GOT3 (cell line): ENCODE measurements around the gene RPS16.

ENCODE experiments used
- DNase-seq: peaks from one replicate; lab custom pipeline; 2025; ENCODE audit warnings: mixed read lengths; lab: John Stamatoyannopoulos, UW

Gene RPS16

GRCh38 chr19:39422020-39422419 is 13.7 kb downstream of the RPS16 start:
- no peak for DNase-seq

DNA sequence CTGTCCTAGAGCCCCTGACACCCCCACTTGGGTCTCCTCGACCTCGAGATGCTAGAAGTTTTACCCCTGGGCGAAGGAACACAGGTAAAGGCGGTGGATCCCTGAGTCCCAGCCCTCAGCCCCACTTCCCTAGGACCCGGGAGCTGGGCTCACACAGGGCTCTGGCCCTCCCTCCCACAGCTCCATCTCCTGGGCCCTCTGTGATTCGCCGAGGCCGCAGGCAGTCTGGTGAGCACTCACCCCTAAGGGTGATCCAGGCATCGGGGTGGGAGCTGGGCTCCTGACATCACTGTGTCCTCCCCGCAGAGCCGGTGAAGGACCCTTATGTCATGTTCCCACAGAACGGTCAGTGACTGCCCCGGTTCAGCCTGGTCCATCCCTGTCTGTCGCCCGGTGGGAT is 15.0 kb downstream of the RPS16 start:
- no peak for DNase-seq

- DNase-seq, result no peak
Measured at GRCh38 chr19:39419003-39419402, 16.7 kb downstream of the RPS16 start.

- no peak for DNase-seq
Measured at GRCh38 chr19:39417463-39418181, 18.1 kb downstream of the RPS16 start.

DNA sequence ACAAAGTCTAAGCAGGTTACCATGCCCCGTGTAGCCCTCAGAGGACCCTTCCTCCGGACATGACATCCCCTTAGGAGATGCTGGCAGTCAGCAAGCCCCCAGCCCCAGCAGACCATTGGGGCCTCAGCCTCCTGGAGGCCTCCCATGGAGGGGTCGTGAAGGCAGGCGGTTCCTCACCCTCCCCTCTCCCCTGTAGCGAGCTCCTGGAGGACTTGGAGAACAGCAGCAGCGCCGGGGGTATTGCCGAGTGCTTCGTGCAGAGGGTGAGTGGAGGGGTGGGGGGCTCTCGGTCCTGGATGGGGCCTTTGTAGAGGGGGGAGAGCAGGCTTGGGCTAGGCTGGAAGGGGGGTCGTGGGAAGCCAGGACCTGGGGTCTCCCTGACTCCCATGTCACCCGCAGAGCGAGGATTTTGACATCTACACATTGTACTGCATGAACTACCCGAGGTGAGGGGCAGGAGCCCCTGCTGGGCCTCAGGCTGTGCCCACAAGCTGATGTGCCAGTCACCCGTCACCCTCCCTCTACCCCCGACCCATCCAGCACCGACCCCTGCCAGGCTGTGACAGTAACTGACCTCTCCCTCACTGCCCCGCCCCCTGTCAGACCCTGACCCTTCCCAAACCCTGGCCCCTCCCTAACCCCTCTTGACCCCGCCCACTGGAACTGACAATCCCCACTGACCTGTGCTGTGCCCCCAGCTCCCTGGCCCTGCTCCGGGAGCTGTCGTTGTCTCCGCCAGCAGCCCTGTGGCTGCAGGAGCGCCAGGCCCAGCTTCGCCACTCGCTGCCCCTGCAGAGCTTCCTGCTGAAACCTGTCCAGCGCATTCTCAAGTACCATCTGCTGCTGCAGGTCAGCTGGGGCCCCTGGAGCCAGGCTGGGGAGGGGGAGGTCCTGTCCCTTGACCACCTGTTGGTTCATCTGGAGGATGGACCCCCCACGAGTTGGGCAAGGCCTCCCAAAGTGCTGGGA is 19.3 kb downstream of the RPS16 start:
- DNase-seq, result no peak

DNA sequence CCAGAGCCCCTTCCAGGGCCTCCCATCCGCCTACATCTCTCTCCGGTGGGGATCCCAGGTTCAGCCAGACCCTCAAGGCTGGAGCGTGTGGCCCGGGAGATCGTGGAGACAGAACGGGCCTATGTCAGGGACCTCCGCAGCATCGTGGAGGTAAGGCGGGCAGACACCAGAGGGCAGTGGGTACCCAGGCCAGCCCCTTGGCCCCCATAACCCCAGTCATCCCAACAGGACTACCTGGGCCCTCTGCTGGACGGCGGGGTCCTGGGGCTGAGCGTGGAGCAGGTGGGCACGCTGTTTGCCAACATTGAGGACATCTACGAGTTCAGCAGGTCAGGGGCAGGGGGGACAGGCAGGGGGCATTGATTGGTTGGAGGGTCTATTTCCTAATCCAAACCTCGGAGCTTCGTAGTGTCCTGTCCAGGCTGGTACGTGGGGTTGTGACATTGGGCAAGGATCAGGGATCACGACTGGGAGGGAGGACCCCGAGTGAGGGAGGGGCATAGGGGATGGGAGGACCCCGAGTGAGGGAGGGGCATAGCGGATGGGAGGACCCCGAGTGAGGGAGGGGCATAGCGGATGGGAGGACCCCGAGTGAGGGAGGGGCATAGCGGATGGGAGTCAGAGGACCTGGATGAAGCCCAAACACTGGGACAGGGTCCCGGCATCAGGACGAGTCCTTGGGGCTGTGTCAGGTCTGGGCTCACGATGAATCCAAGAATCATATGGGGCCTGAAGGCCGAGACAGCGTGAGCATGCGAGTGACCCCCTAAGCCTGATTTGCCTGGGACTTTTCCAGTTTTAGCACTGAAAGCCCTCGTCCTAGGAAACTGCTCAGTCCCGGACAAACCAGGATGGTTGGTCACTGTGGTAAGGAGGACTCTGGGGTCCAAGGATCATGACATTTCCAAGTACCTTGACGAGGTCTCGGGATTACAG is 20.4 kb downstream of the RPS16 start:
- no peak for DNase-seq

DNA sequence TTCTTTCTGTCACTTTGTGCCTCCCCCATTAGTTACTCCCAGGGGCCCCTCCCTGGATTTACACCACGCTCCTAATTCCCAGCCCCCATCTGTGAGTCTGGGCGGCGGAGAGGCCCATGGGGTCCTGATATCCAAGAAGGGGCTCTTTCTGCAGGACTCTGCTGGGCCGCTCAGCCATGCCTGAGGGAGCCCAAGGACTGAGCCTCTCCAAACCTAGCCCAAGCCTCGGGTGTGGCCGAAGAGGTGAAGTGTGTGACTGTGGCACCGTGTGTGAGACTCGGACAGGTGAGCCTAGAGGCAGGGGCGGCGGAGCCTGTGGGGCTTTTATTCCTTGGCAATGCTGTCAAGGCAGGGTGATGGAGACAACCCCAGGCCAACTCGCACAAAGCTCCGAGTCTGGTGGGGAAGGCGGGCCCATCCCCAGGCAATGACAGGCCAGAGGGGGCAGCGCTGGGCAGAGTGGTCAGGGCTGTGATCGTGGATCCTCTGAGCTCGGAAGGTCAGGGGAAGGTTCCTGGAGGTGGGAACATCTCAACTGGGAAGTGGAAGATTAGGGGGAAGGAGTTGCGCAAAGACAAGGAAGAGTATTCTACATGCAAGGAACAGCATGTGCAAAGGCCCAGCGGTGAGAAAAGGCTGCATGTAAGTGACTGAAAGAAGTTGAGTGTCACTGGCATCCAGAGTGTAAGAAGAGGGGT is 21.7 kb downstream of the RPS16 start:
- DNase-seq, result no peak

DNA sequence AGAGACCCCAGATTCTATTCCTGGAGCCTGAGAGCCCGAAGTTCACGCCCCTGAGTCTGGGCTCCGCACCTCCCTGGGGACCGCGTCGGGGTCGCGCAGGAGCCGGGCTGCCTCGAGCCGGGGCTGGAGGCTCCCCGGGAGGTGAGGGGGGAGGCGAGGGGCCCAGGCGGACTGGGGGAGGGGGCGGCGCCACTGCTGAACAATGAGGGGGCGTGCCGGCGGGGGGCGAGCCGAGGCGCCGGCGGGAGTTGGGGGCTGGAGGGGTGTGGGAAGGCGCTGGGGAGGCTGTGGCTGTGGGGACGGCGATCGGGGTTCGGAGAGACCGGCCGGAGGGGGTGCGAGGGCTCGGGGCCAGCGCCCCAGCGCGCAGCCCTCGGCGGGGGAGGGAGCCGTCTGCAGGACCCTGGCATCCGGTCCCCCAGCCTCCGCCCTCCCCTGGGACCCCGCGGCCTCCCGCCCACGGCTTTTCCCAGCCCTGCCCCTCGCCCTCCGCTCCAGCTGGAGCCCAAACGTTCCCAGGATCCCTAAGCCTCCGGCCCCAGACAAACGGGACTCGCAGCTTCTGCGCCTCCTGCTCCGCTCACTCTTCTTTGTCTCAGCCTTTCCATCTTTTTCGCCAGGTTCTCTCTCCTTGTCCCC is 22.4 kb downstream of the RPS16 start:
- DNase-seq, result no peak

- DNase-seq, result no peak
Measured at GRCh38 chr19:39412867-39413271, 22.9 kb downstream of the RPS16 start.

DNA sequence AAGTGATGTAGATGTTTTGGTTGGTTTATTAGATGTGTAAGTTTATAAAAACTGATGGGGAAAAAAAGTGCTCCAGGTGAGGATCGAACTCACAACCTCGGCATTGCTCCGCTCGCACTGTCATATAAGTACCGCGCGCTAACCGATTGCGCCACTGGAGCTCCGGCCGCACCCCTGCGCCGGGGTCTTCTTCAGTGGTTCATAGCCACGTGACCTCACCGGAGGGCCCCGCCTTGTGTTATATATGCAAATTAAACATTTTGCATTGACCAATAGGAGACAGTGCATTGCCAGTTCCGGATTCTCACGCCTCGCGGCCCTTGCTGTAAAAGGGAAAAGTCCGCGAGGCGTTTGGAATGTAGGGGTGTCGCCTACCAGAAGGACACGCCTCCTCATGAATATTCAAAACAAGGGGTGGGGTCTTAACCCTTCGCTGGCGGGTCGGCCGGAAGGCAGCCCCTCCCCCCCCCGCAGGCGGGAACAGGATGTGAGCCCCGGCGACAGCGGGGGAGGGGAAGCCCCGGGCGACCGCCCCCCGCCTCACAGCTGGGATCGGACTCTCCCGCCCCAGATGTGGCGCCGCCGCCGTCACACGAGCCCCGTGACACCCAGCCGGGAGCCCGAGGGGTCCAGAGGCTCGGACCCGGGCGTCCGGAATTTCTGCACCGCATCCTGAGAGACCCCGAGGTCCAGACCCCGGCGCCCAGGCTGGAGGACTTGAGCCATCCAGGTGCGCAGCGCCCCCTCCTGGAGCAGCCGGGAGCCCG is 23.5 kb downstream of the RPS16 start, which contains the start of gene PLEKHG2:
Gene PLEKHG2, plus strand, starts transcription at position 570 of the 767 bp plus-strand sequence. CDS start 1,418 bp downstream, outside the sequence.
- peak; percentile 93 for DNase-seq

DNA sequence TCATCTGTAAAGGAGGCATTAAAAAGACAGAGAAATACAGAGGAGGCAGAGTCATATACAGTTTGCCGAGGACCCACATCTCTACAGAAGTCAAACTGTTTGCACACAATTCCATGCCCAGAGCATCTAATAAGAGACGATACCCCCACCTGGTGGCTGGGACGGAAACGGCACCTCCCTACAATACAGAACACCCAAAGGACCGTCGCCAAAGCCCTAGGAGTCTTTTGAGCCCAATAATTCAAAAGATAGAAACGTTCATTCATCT is 24.0 kb downstream of the RPS16 start:
- DNase-seq, result peak; percentile 83

DNA sequence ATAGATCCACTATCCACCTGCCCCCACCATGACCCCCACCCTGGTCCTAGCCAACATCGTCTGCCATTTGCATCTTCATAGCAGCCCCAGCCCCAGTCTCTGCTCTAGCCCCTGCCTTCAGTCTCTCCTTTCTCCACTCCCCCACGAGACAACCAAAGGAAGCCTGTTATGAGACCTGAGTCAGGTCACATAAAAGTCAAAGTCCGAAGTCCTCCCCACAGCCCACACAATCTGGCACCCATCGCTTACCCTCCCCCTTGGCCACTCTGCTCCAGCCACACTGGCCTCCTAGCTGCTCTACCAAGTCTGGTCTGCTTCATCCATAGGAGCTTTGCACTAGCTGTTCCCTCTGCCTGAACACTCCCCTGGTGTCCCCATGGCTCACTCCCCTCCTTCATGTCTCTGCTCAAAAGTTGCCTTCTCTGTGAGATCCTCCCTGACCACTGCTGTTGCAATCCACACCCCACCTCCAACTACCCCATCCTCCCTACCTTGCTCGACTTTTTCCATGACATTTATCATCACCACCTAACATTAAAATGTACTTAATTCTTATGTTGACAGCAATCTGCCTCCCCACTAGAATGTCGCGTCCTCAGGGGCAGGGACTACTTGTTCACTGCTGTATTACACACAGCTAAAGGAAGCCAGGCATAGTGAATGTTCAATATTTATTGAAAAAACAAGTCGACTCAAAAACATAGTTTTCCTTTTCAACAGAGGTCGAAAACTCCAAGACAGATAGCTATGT is 24.5 kb downstream of the RPS16 start:
- DNase-seq, result no peak

- no peak for DNase-seq
Measured at GRCh38 chr19:39410831-39411080, 25.0 kb downstream of the RPS16 start.

GRCh38 chr19:39410017-39410830 is 25.5 kb downstream of the RPS16 start:
- no peak for DNase-seq

DNA sequence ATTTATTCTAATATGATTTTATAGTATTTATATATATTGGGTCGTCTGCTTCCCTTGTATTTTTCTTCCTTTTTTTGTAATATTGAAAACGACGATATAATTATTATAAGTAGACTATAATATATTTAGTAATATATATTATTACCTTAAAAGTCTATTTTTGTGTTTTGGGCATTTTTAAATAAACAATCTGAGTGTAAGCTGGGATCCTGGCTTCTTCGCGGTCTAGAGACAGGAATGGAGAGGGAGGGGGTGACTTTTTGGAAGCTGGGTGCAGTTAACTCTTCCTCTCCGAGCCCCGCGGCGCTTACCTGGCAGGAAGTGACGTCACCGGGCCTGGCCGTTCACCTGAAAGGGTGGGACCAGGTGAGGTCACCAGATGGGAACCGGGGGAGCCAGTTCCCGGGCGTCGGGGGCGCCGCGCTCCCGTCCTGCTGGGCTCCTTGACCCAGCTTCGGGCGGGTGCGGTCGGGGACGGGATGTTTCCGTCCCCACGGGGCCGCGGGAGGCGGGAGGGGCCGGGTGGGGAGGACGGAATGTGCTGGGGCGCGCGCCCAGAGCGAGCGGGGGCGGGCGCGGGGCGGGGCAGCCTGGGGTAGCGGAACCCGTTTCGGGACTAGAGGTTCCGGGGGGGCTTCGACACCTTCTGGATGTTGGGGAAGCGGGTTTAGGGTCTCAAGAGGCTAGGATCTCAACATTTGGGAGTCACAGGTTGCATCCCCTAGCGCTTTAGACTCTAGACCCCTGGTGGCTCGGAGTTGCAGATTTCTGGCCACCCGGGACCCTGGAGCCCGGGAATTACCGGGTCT is 26.3 kb downstream of the RPS16 start:
- DNase-seq, result peak; percentile 24

- DNase-seq, result no peak
Measured at GRCh38 chr19:39408392-39409207, 27.1 kb downstream of the RPS16 start.
